ENCODE data around the gene DAP.

The DAP gene

GRCh38 chr5:10726913-10727517 lies 34.0 kb downstream of the DAP start:
- no peak for TF ChIP-seq REST (IDR thresholded peaks at IDR 0.05; ENCODE audit: insufficient read depth in 1 of 2, low read depth in 2 of 2, low read length in 2 of 2)
- TF ChIP-seq TAF1 (IDR thresholded peaks at IDR 0.05; ENCODE audit: borderline replicate concordance, insufficient read depth, low read length) = no peak
- no peak for TF ChIP-seq SIN3A (IDR thresholded peaks at IDR 0.05; ENCODE audit: borderline replicate concordance, insufficient read depth, low read length)
- no peak for TF ChIP-seq POLR2AphosphoS5 (IDR thresholded peaks at IDR 0.05; ENCODE audit: low read depth, low read length)
- TF ChIP-seq FOXP2 (optimal IDR thresholded peaks at IDR 0.05; ENCODE audit: borderline replicate concordance, extremely low read depth, extremely low read length, insufficient read depth) = no peak

- no peak for TF ChIP-seq REST (IDR thresholded peaks at IDR 0.05; ENCODE audit: insufficient read depth in 1 of 2, low read depth in 2 of 2, low read length in 2 of 2)
- TF ChIP-seq FOXP2 (optimal IDR thresholded peaks at IDR 0.05; ENCODE audit: borderline replicate concordance, extremely low read depth, extremely low read length, insufficient read depth) = no peak
- TF ChIP-seq SIN3A (IDR thresholded peaks at IDR 0.05; ENCODE audit: borderline replicate concordance, insufficient read depth, low read length) = no peak
Observed at GRCh38 chr5:10726179-10726912, 34.7 kb downstream of the DAP start.

- TF ChIP-seq REST (IDR thresholded peaks at IDR 0.05; ENCODE audit: insufficient read depth in 1 of 2, low read depth in 2 of 2, low read length in 2 of 2) (no peak), FOXP2 (optimal IDR thresholded peaks at IDR 0.05; ENCODE audit: borderline replicate concordance, extremely low read depth, extremely low read length, insufficient read depth) (no peak)
Observed at GRCh38 chr5:10725636-10726035, 35.4 kb downstream of the DAP start.

- TF ChIP-seq TAF1 (IDR thresholded peaks at IDR 0.05; ENCODE audit: borderline replicate concordance, insufficient read depth, low read length) (no peak), REST (IDR thresholded peaks at IDR 0.05; ENCODE audit: insufficient read depth in 1 of 2, low read depth in 2 of 2, low read length in 2 of 2) (no peak), SIN3A (IDR thresholded peaks at IDR 0.05; ENCODE audit: borderline replicate concordance, insufficient read depth, low read length) (no peak), FOXP2 (optimal IDR thresholded peaks at IDR 0.05; ENCODE audit: borderline replicate concordance, extremely low read depth, extremely low read length, insufficient read depth) (no peak), POLR2AphosphoS5 (IDR thresholded peaks at IDR 0.05; ENCODE audit: low read depth, low read length) (no peak)
Observed at GRCh38 chr5:10724781-10725507, 36.1 kb downstream of the DAP start.
